ENCODE data around the gene RAVER1.
A peak's percentile ranks its signal among the peaks of the same experiment; 100 is the strongest.
"Not testable (repeated sequence)": the region's sequence is repeated elsewhere in the genome, so short reads cannot be mapped to it uniquely, and the experiment has no call there.

RAVER1 gene

GRCh38 chr19:10291554-10292205 is 41.6 kb downstream of the RAVER1 start:
- DNase-seq (ENCODE audit: low read depth): no peak

GRCh38 chr19:10290876-10291553 is 42.3 kb downstream of the RAVER1 start:
- DNase-seq (ENCODE audit: low read depth): no peak

- DNase-seq (ENCODE audit: low read depth): no peak
These were observed 42.9 kb downstream of the RAVER1 start for GRCh38 chr19:10290357-10290875.

- no peak for DNase-seq (ENCODE audit: low read depth)
These were observed 43.4 kb downstream of the RAVER1 start, which contains the start of gene ICAM5 for GRCh38 chr19:10289836-10290356. TSS of gene ICAM5 (plus strand) at chr19:10289952. CDS start at chr19:10290044, 92 bp downstream.

- DNase-seq (ENCODE audit: low read depth): peak; percentile 65
These were observed 44.0 kb downstream of the RAVER1 start for GRCh38 chr19:10289167-10289835.

- no peak for DNase-seq (ENCODE audit: low read depth)
These were observed 44.6 kb downstream of the RAVER1 start for GRCh38 chr19:10288662-10289166.

GRCh38 chr19:10286803-10287737 is 46.3 kb downstream of the RAVER1 start, which contains the start of gene ICAM4:
TSS of gene ICAM4 (plus strand) at chr19:10286955. CDS start at chr19:10287013, 58 bp downstream.
- no peak for DNase-seq (ENCODE audit: low read depth)

GRCh38 chr19:10285393-10285792 is 47.9 kb downstream of the RAVER1 start:
- no peak for DNase-seq (ENCODE audit: low read depth)

- DNase-seq (ENCODE audit: low read depth): no peak
These were observed 48.4 kb downstream of the RAVER1 start for GRCh38 chr19:10284960-10285278.

GRCh38 chr19:10284065-10284959 is 49.0 kb downstream of the RAVER1 start:
- no peak for DNase-seq (ENCODE audit: low read depth)

GRCh38 chr19:10283301-10284064 is 49.8 kb downstream of the RAVER1 start:
- no peak for DNase-seq (ENCODE audit: low read depth)

GRCh38 chr19:10282043-10282442 is 51.3 kb downstream of the RAVER1 start:
- DNase-seq (ENCODE audit: low read depth): not testable (repeated sequence)

GRCh38 chr19:10279737-10280442 is 53.4 kb downstream of the RAVER1 start:
- no peak for DNase-seq (ENCODE audit: low read depth)

GRCh38 chr19:10278935-10279334 is 54.4 kb downstream of the RAVER1 start:
- DNase-seq (ENCODE audit: low read depth): no peak

- DNase-seq (ENCODE audit: low read depth): no peak
These were observed 55.3 kb downstream of the RAVER1 start for GRCh38 chr19:10277795-10278589.

- DNase-seq (ENCODE audit: low read depth): no peak
These were observed 58.7 kb downstream of the RAVER1 start for GRCh38 chr19:10274589-10274988.

- DNase-seq (ENCODE audit: low read depth): no peak
These were observed 61.7 kb downstream of the RAVER1 start for GRCh38 chr19:10271543-10272086.

Measured in activated T-cell treated with anti-CD3 and anti-CD28 coated beads for 24 hours (primary cell).